ENCODE results near the gene GUCA1C.

DNA sequence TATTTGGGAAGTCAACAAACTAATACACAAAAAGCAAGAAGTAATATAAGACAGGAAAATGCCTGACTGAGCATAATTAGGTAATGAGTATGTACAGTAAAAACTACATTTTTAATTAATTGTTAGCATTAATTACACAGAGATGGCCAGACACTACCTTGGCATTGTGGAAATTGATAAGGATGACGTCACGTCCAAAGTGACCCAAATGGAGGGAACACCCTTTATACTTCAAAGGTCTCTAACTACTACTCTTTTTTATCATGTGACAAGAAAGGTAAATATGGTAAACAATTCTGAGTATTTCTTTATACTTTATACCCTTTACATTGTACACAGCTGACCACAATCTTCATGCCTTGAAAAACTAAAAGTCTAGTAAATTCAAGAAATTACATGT is 22.4 kb upstream of the GUCA1C start:
- TF ChIP-seq, protein P1, sequence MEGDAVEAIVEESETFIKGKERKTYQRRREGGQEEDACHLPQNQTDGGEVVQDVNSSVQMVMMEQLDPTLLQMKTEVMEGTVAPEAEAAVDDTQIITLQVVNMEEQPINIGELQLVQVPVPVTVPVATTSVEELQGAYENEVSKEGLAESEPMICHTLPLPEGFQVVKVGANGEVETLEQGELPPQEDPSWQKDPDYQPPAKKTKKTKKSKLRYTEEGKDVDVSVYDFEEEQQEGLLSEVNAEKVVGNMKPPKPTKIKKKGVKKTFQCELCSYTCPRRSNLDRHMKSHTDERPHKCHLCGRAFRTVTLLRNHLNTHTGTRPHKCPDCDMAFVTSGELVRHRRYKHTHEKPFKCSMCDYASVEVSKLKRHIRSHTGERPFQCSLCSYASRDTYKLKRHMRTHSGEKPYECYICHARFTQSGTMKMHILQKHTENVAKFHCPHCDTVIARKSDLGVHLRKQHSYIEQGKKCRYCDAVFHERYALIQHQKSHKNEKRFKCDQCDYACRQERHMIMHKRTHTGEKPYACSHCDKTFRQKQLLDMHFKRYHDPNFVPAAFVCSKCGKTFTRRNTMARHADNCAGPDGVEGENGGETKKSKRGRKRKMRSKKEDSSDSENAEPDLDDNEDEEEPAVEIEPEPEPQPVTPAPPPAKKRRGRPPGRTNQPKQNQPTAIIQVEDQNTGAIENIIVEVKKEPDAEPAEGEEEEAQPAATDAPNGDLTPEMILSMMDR (conservative IDR thresholded peaks at IDR 0.05; ENCODE audit: low read depth, low read length), result no peak
- TF ChIP-seq EZH2 (IDR thresholded peaks at IDR 0.05; ENCODE audit: borderline replicate concordance, low read depth, low read length, poor library complexity, severe bottlenecking), result no peak
